Astrocyte of the cerebellum (primary cell): ENCODE data around the gene TRDMT1.
"Not testable (repeated sequence)": the region's sequence is repeated elsewhere in the genome, so short reads cannot be mapped to it uniquely, and the experiment has no call there.

Experiments
- DNase-seq: peaks from one replicate; pipeline ENCODE4 v3.0.0-alpha.2; 2011; ENCODE audit warnings: low read depth
- H3K4me3 ChIP-seq: 2 replicates; pipeline ENCODE4 v1.5.1; 2011; ENCODE audit warnings: mild to moderate bottlenecking, low read depth, low read length, moderate library complexity
- CTCF ChIP-seq: IDR thresholded peaks from 2 replicates; pipeline ENCODE4 v1.5.1; 2012; ENCODE audit warnings: low read length, low read depth, moderate library complexity, mild to moderate bottlenecking; ENCODE audit errors: missing control alignments
- in situ Hi-C: cut with HindIII; loops from 2 replicates; pipeline ENCODE4 v1.10.0; 2017; ENCODE audit warnings: low sequenced_read_pairs

Gene TRDMT1

GRCh38 chr10:17115683-17116082, 85.8 kb downstream of the TRDMT1 start:
- TF ChIP-seq CTCF, result peak; percentile 22
- DNase-seq, result no peak
- no peak overlapping the region for H3K4me3 ChIP-seq
- in situ Hi-C loops, result no loop called here

- H3K4me3 ChIP-seq, in situ Hi-C loops, DNase-seq: not testable (repeated sequence)
These were observed 86.5 kb downstream of the TRDMT1 start for GRCh38 chr10:17114878-17115444.

- in situ Hi-C loops, result no loop called here
- no peak for TF ChIP-seq CTCF
- no peak for DNase-seq
- no peak overlapping the region for H3K4me3 ChIP-seq
These were observed 87.5 kb downstream of the TRDMT1 start for GRCh38 chr10:17113889-17114540.

GRCh38 chr10:17113346-17113745, 88.1 kb downstream of the TRDMT1 start:
- H3K4me3 ChIP-seq, result no peak overlapping the region
- TF ChIP-seq CTCF, result no peak
- DNase-seq, result no peak
- in situ Hi-C loops, result no loop called here

GRCh38 chr10:17112566-17112965, 88.9 kb downstream of the TRDMT1 start:
- no peak for TF ChIP-seq CTCF
- H3K4me3 ChIP-seq, result no peak overlapping the region
- in situ Hi-C loops, result no loop called here
- DNase-seq, result no peak

- no peak overlapping the region for H3K4me3 ChIP-seq
- no peak for DNase-seq
- in situ Hi-C loops, result no loop called here
- no peak for TF ChIP-seq CTCF
These were observed 91.8 kb downstream of the TRDMT1 start for GRCh38 chr10:17109475-17110207.

GRCh38 chr10:17109046-17109445, 92.4 kb downstream of the TRDMT1 start:
- in situ Hi-C loops, result no loop called here
- no peak overlapping the region for H3K4me3 ChIP-seq
- no peak for TF ChIP-seq CTCF
- DNase-seq, result no peak
